ENCODE measurements around the gene GCFC2. TPM values are rescaled to one million over a fixed set of nuclear protein-coding genes. Genes with fewer than 3 reads are reported as not detected.

The GCFC2 gene
- total and polyA plus RNA-seq, 9 of the 15 experiments (the other 6 are each of a cell fraction or from before 2014, with no cell fraction given): 10.5 to 40.6 (median 23.0) TPM

DNA sequence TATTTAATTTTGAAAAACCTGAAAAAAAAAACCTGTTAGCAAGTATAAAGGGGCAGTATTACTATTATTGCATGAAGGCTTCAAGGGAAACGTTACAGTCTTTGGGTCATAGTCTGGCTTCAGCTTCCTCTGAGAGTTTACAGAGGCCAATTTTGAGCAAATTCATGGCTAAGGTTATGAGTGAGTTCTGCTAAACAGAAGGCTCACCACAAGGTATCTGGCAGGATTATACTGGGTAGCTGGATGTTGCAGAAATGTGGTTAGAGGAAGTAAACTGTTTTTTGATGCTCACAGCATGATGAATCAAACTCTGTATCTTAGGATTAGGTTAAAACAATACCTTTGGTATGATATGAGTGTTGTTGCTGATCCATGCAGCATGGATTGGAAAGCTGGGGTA, 54.9 kb downstream of the GCFC2 start:
- Histone ChIP-seq H3K4me1 (replicated peaks in 1 of 2; ENCODE audit: control insufficient read depth in 2 of 2, insufficient read depth in 2 of 2, low read length in 2 of 2) (no peaks in the 10 kb centered on the region), H3K27ac (ENCODE audit: extremely low read depth, low read depth, low read length) (no peak overlapping the region), H3K79me2 (ENCODE audit: control insufficient read depth, insufficient read depth, low read length) (peaks cover 2% of the 10 kb centered on the region; the same call in 1 of the 3 replicates), H3K9me3 (replicated peaks; ENCODE audit: control insufficient read depth, insufficient read depth, low read depth, low read length) (no peaks in the 10 kb centered on the region), H3K9ac (ENCODE audit: insufficient read depth in 1 of 2, low read depth in 2 of 2, low read length in 2 of 2) (no peak overlapping the region), H4K20me1 (replicated peaks; ENCODE audit: control insufficient read depth, insufficient read depth, low read length) (no peaks in the 10 kb centered on the region), H3K36me3 (ENCODE audit: control insufficient read depth, insufficient read depth, low read length) (peaks cover 88% of the 10 kb centered on the region), H2AFZ (ENCODE audit: low read depth, low read length) (no peak overlapping the region), H3K4me2 (ENCODE audit: insufficient read depth, low read length) (no peak overlapping the region), H3K27me3 (ENCODE audit: control insufficient read depth in 2 of 2, insufficient read depth in 2 of 2, low read length in 2 of 2) (no peaks in the 10 kb centered on the region), H3K9me1 (ENCODE audit: control insufficient read depth, insufficient read depth, low read length) (no peaks in the 10 kb centered on the region), H3K4me3 (no peak overlapping the region)
- ChIA-PET POLR2A (interaction anchor here (2.1 kb wide), 1 partner anchor 11 kb away, joined by 6 read pairs; no protein-coding TSS in a partner anchor), CTCF (ENCODE audit: low intra/inter-chr PET ratio) (no interaction called here)
- DNase-seq (ENCODE audit: extremely low read depth in 1 of 4, low spot score in 3 of 4): no peak
- 100% methylated on average over 1 of the region's 1 CpG for WGBS (ENCODE audit: insufficient coverage, low coverage, missing lambda C conversion rate)
- no peak for ATAC-seq
- in situ Hi-C loops (cut with MboI) (no loop called here), intact Hi-C loops (cut with micrococcal nuclease) (no loop called here)
- BruUV-seq (replicated peaks): no TSS peak
- FAIRE-seq: no peak
- TF ChIP-seq HMG20B (CRISPR knock-in tag; IDR thresholded peaks at IDR 0.05) (no peak), ZNF408 (CRISPR knock-in tag; IDR thresholded peaks at IDR 0.05; ENCODE audit: low read depth) (no peak), RFX7 (CRISPR knock-in tag; IDR thresholded peaks at IDR 0.05) (no peak), ZNF445 (CRISPR knock-in tag; IDR thresholded peaks at IDR 0.05; ENCODE audit: low read depth) (no peak), PURB (CRISPR knock-in tag; IDR thresholded peaks at IDR 0.05; ENCODE audit: low read depth) (no peak)
- TF ChIP-seq, protein P1, sequence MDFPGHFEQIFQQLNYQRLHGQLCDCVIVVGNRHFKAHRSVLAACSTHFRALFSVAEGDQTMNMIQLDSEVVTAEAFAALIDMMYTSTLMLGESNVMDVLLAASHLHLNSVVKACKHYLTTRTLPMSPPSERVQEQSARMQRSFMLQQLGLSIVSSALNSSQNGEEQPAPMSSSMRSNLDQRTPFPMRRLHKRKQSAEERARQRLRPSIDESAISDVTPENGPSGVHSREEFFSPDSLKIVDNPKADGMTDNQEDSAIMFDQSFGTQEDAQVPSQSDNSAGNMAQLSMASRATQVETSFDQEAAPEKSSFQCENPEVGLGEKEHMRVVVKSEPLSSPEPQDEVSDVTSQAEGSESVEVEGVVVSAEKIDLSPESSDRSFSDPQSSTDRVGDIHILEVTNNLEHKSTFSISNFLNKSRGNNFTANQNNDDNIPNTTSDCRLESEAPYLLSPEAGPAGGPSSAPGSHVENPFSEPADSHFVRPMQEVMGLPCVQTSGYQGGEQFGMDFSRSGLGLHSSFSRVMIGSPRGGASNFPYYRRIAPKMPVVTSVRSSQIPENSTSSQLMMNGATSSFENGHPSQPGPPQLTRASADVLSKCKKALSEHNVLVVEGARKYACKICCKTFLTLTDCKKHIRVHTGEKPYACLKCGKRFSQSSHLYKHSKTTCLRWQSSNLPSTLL (IDR thresholded peaks at IDR 0.05): no peak
- TF ChIP-seq, protein P2, sequence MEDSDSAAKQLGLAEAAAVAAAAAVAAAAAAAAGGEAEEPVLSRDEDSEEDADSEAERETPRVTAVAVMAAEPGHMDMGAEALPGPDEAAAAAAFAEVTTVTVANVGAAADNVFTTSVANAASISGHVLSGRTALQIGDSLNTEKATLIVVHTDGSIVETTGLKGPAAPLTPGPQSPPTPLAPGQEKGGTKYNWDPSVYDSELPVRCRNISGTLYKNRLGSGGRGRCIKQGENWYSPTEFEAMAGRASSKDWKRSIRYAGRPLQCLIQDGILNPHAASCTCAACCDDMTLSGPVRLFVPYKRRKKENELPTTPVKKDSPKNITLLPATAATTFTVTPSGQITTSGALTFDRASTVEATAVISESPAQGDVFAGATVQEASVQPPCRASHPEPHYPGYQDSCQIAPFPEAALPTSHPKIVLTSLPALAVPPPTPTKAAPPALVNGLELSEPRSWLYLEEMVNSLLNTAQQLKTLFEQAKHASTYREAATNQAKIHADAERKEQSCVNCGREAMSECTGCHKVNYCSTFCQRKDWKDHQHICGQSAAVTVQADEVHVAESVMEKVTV (CRISPR knock-in tag; IDR thresholded peaks at IDR 0.05): no peak
- TF ChIP-seq, protein P3, sequence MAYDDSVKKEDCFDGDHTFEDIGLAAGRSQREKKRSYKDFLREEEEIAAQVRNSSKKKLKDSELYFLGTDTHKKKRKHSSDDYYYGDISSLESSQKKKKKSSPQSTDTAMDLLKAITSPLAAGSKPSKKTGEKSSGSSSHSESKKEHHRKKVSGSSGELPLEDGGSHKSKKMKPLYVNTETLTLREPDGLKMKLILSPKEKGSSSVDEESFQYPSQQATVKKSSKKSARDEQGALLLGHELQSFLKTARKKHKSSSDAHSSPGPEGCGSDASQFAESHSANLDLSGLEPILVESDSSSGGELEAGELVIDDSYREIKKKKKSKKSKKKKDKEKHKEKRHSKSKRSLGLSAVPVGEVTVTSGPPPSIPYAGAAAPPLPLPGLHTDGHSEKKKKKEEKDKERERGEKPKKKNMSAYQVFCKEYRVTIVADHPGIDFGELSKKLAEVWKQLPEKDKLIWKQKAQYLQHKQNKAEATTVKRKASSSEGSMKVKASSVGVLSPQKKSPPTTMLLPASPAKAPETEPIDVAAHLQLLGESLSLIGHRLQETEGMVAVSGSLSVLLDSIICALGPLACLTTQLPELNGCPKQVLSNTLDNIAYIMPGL (CRISPR knock-in tag; IDR thresholded peaks at IDR 0.05): no peak
- TF ChIP-seq, protein P4, sequence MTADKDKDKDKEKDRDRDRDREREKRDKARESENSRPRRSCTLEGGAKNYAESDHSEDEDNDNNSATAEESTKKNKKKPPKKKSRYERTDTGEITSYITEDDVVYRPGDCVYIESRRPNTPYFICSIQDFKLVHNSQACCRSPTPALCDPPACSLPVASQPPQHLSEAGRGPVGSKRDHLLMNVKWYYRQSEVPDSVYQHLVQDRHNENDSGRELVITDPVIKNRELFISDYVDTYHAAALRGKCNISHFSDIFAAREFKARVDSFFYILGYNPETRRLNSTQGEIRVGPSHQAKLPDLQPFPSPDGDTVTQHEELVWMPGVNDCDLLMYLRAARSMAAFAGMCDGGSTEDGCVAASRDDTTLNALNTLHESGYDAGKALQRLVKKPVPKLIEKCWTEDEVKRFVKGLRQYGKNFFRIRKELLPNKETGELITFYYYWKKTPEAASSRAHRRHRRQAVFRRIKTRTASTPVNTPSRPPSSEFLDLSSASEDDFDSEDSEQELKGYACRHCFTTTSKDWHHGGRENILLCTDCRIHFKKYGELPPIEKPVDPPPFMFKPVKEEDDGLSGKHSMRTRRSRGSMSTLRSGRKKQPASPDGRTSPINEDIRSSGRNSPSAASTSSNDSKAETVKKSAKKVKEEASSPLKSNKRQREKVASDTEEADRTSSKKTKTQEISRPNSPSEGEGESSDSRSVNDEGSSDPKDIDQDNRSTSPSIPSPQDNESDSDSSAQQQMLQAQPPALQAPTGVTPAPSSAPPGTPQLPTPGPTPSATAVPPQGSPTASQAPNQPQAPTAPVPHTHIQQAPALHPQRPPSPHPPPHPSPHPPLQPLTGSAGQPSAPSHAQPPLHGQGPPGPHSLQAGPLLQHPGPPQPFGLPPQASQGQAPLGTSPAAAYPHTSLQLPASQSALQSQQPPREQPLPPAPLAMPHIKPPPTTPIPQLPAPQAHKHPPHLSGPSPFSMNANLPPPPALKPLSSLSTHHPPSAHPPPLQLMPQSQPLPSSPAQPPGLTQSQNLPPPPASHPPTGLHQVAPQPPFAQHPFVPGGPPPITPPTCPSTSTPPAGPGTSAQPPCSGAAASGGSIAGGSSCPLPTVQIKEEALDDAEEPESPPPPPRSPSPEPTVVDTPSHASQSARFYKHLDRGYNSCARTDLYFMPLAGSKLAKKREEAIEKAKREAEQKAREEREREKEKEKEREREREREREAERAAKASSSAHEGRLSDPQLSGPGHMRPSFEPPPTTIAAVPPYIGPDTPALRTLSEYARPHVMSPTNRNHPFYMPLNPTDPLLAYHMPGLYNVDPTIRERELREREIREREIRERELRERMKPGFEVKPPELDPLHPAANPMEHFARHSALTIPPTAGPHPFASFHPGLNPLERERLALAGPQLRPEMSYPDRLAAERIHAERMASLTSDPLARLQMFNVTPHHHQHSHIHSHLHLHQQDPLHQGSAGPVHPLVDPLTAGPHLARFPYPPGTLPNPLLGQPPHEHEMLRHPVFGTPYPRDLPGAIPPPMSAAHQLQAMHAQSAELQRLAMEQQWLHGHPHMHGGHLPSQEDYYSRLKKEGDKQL (CRISPR knock-in tag; IDR thresholded peaks at IDR 0.05; ENCODE audit: borderline replicate concordance): no peak

Measured in K562 (cell line).